ENCODE measurements around the gene KRT74.

GRCh38 chr12:52523824-52524223 is 49.8 kb downstream of the KRT74 start:
- TF ChIP-seq POLR2A (IDR thresholded peaks at IDR 0.05) (no peak), CTCF (IDR thresholded peaks at IDR 0.05) (no peak)

Measured in Peyer's patch (tissue), 4 donors.